GM12892 (cell line): Measurements from ENCODE around the gene CFAP299.

Experiments
- POLR2A ChIP-seq: IDR thresholded peaks from 2 replicates; pipeline ENCODE4 v1.6.1; 2011; ENCODE audit warnings: low read depth, low read length, control low read depth
- POLR2AphosphoS5 ChIP-seq: IDR thresholded peaks from 2 replicates; pipeline ENCODE4 v1.6.1; 2011; ENCODE audit warnings: low read depth, low read length, control low read depth
- TAF1 ChIP-seq: IDR thresholded peaks from 2 replicates; pipeline ENCODE4 v1.6.1; 2011; ENCODE audit warnings: low read depth, mild to moderate bottlenecking, control low read depth, low read length, borderline replicate concordance

- TF ChIP-seq TAF1 = no peak
- no peak for TF ChIP-seq POLR2A
- no peak for TF ChIP-seq POLR2AphosphoS5
These were observed 124.5 kb downstream of the CFAP299 start for GRCh38 chr4:80459918-80460473.
